ENCODE results near the gene NKX2-3.

The NKX2-3 gene

GRCh38 chr10:99540306-99540656 is 7.5 kb downstream of the NKX2-3 start:
- no peak for DNase-seq

DNA sequence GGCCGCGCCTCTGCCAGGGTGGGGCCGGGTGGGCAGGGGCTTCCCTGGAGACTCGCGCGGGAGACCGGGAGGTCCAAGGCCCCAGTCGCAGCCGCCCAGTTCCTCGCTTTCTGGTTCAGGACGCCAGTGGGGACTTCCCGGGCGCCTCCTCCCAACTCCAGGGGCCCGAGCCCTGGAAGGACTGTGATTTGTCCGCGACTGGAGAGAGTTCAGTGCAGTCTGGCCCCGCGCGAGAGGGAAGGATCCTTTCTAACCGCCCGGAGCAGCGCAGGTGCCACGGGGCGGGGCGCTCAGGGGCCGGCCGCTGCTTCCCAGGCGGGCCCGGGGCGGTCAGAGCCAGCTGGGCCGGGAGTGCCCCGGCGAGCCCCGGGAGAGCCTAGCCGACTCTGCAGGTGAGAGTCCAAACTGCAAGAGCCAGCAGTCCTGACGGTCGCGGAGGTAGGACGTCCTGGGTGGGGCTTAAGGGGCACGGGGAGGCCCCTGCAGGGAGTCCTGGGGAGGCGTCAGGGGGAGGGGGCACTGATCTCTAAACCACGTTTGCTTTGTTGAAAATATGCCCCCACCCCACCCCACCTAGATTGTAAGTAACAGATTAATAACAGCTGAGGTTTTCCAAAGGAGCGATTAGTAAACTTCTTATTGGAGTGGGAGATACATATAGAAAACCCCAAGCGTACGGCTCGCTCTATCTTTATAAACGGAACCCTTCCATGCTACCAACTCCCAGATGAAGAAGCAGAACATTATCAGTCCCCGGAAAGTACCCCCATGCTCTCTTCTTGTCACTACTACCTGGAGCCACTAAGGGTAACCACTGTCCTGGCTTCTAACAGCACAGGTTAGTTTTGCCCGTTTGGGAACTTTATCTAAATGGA is 8.2 kb downstream of the NKX2-3 start:
- no peak for DNase-seq

DNA sequence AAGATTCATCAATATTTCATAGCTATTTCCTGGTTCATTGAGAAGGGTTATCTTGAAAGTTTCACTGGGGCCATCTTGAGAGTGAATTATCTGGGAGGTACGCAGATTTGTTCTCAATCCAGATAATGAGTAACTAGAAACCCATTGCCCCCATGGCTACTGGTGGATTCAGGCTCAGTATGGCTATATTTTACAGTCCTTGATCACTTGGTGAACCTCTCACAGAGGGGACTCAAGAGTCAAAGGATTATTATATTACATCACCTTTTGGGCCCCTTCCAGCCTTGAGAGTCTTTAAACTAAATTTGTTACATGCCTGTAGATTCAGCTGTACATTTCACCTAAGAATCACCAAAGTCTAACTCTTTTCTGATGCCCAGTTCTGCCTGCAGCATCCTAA is 11.6 kb downstream of the NKX2-3 start:
- no peak for DNase-seq

- DNase-seq, result no peak
Measured at GRCh38 chr10:99548041-99548530, 15.3 kb downstream of the NKX2-3 start.

- DNase-seq, result no peak
Measured at GRCh38 chr10:99551158-99551557, 18.4 kb downstream of the NKX2-3 start.

GRCh38 chr10:99551616-99552015 is 18.9 kb downstream of the NKX2-3 start:
- no peak for DNase-seq

DNA sequence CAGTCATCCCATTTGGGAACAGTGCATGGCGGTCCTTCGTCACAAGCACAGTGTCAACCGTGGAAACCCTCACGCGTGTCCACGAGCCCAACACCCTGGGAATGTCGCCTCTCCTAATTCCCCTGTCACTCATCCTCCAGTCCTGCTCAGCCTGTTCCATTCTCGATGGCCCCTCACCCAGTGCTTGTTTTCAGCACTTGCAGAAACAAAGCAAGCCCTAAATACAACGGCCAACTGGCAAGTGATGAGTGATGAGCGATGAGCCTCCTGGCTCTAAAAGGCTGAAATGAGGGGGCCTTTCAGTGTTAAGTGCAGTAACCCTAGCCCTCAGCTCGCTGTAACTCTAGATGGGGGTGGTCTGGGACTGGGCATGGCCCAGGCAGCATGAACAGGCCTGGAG is 22.6 kb downstream of the NKX2-3 start:
- DNase-seq, result no peak

GRCh38 chr10:99555825-99556523 is 23.2 kb downstream of the NKX2-3 start:
- no peak for DNase-seq

DNA sequence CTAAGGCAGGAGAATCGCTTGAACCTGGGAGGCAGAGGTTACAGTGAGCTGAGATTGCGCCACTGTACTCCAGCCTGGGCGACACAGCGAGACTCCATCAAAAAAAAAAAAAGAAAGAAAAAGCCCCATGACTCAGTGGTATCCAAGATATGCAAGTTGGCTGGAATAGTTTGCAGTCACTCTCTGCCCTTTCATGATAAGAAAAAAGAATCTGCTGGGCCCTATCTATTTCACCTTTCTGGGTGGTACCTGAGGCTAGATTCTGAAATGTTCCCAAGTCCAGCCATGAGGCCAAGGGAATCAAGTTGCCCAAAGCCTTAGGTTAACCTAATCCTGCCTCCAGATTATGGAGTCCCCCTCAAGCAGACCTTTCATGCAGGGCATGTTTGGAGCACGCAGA is 24.3 kb downstream of the NKX2-3 start:
- no peak for DNase-seq

DNA sequence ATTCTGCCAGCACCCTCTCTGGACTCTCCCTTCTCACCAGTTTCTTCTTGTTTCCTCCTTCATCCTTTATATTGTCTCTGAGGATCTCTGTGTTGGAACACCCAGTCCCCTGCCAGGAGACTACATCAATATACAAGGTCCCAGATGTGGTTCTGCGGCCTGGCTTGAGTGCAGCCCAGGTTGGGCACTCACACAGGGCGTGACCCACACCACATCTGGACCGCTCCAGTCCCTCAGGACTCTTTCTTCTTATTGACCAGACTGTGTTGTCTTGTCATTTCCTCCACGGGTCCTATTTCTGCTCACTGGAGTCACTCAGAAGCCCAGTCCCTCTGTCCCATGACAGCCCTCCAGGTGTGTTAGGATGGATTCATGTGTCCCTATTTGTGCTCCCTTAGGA is 26.0 kb downstream of the NKX2-3 start:
- no peak for DNase-seq

GRCh38 chr10:99560277-99561126 is 27.8 kb downstream of the NKX2-3 start:
- peak; percentile 38 for DNase-seq

- no peak for DNase-seq
Measured at GRCh38 chr10:99562631-99563030, 29.9 kb downstream of the NKX2-3 start.

- DNase-seq, result no peak
Measured at GRCh38 chr10:99564361-99564760, 31.6 kb downstream of the NKX2-3 start.

DNA sequence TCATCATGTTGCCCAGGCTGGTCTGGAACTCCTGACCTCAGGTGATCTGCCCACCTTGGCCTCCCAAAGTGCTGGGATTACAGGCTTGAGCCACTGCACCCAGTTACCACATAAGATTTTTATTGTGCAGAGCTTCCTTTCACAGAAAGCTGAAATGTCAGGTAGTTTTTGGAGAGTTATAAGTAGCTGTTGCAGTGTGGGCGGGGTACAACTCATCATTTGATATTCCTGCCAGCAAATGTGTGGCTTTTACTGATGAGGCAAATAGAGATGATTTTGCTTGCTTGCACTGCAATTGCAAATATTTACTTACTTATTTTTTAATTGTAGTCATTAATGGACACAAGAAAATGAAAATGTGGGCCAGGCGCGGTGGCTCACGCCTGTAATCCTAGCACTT is 32.4 kb downstream of the NKX2-3 start:
- no peak for DNase-seq

DNA sequence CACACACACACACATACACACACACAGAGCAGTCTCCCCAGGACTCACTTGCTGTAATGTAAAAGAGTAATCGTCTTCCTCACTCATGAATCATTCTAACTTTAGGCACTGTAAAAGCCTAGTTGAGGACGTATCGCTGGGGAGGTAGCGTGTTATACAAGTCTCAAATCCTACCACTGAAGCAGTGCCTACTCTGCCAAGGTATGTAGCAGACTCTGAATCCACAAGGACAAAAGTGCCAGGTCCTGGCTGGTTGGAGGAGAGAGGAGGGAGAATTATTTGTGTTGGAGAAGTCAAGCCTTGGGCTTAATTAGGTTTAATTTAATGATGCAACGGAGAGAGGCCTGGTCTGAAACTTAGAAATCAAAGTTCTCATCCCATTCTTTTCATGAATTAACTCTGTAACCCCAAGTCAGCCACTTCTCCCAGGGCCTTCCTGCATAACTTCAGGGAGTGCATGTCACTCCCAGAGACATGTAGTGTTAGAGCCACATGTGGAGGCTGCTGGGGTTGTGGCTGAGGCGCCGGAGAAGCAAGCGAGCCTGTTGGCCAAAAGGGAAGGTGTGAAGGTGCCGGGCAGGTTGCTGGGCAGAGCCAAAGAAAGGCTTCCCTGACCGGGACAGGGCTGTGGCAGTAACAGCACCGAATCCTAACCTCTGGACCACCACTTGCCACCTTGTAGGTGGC is 36.7 kb downstream of the NKX2-3 start:
- DNase-seq, result no peak

DNA sequence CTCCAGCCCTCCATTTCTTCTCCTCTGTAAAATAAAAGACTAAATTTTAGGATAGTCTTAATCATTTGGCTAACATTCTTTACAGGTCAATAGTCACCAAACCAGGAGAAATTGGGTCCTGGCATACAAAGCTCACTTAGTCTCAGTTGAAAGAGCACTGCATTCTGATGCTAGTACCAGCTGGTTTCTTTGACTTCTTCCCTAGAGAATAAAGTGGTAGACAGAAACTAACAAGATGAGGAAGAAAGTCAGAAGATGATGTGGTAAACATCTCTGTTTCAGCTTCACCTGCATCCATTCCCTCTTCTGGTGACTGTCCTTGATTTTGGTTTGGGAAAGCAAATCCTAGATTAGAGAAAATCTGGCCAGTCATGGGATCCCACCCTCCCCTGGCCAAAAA is 37.2 kb downstream of the NKX2-3 start:
- DNase-seq, result no peak

DNA sequence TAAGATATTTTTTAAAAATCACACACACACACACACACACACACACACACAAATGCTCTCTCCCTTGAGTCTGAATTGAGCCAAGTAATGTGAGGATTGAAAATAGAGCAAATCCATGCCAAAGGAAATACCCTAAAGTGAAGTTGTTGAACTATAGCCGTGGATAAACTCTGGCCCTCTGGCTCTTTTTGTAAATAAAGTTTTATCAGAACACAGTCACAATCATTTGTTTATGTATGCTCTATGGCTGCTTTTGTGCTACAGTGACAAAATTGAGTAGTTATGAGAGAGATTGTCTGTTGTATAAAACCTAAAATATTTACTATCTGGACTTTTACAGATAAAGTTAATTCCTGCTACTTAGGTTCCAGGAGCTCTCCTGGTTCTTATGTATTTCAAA is 39.1 kb downstream of the NKX2-3 start:
- DNase-seq, result no peak

DNA sequence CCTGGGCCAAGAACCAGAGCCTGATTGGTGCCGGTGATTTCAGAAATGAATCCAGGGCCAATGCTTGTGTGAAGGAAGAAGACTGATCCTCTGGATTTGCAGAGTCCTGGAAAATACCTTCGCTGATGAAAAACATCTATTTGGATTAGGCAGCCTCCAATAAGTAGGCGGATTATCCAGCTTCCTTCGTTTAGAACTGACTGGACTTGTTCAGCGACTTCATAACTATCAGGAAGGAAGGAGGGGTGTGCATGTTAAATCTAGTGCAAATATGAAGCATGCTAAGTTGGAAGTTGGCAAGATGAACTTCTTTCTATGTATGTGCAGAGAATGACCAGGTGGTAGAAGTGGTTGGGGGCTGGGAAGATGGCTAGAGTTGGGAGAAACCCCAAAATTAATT is 41.0 kb downstream of the NKX2-3 start:
- no peak for DNase-seq

- DNase-seq, result no peak
Measured at GRCh38 chr10:99579971-99580370, 47.2 kb downstream of the NKX2-3 start.

DNA sequence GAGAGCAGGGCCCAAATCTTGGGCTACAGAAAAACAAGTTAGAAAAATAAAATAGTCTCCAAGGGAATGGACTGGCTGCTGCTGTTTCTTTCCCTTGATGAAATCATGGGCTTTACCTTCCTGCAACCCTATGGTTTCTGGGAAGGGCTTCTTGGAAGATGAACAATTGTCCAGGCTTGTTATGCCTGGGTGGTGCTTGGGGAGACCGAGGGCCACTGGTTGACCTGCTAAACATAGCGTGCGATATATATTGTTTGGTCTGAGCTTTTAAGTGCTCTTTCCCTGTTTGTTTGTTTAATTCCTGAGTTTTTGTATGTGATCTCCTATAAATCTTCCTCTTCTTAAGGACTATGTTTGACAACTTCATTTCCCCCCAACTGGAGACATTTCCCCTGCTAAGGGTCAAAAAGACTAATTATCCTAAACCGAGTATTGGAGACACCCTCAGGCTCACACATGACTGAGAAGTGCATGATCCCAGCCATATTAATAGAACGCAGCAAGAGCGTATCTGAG is 49.6 kb downstream of the NKX2-3 start:
- DNase-seq, result no peak

GRCh38 chr10:99583687-99584086 is 50.9 kb downstream of the NKX2-3 start:
- no peak for DNase-seq
